Transverse colon (tissue), 3 donors: ENCODE measurements around the gene HMSD.

ENCODE experiments used
- POLR2A ChIP-seq: fragments of 450-650 bp; IDR thresholded peaks from one replicate; pipeline ENCODE4 v1.6.1; 2016; ENCODE audit warnings: antibody characterized with exemption, mild to moderate bottlenecking, moderate library complexity
- TF ChIP-seq, protein P1 (sequence below), 5 experiments: fragments of 200-600 bp in 3 of 5; fragments of 450-650 bp in 2 of 5; sonication (generic) in 3 of 5; IDR thresholded peaks; 1 replicate in 2 of 5; 2 replicates in 3 of 5; pipeline ENCODE4 v1.5.1; 2016 to 2017; ENCODE audit warnings: antibody characterized with exemption in 5 of 5, inconsistent platforms in 3 of 5, mild to moderate bottlenecking in 2 of 5, moderate library complexity in 1 of 5

DNA sequence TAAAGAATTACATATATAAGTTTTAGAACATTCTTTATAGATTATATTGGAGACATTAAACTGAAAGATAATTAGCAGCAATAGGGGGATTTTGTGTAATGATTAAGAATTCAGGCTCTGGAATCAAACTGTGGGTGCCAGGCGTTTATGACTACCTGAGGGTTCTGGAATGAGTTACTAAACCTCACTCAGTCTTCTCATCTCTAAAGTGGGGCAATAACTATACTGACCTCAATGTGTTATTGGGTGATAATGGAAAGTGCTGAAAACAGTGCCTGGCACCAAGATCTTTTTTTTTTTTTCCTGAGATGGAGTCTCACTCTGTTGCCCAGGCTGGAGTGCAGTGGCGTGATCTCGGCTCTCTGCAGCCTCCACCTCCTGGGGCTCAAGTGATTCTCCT lies 27.9 kb downstream of the HMSD start:
- TF ChIP-seq, protein P1, sequence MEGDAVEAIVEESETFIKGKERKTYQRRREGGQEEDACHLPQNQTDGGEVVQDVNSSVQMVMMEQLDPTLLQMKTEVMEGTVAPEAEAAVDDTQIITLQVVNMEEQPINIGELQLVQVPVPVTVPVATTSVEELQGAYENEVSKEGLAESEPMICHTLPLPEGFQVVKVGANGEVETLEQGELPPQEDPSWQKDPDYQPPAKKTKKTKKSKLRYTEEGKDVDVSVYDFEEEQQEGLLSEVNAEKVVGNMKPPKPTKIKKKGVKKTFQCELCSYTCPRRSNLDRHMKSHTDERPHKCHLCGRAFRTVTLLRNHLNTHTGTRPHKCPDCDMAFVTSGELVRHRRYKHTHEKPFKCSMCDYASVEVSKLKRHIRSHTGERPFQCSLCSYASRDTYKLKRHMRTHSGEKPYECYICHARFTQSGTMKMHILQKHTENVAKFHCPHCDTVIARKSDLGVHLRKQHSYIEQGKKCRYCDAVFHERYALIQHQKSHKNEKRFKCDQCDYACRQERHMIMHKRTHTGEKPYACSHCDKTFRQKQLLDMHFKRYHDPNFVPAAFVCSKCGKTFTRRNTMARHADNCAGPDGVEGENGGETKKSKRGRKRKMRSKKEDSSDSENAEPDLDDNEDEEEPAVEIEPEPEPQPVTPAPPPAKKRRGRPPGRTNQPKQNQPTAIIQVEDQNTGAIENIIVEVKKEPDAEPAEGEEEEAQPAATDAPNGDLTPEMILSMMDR (IDR thresholded peaks at IDR 0.05) = no peak
- TF ChIP-seq POLR2A = no peak
